OCI-M2 (cell line): ENCODE results near the gene PTPRD.

Source experiments
- DNase-seq: peaks from one replicate; lab custom pipeline; 2025; ENCODE audit not compliant: unreplicated experiment; lab: John Stamatoyannopoulos, UW

PTPRD gene

DNA sequence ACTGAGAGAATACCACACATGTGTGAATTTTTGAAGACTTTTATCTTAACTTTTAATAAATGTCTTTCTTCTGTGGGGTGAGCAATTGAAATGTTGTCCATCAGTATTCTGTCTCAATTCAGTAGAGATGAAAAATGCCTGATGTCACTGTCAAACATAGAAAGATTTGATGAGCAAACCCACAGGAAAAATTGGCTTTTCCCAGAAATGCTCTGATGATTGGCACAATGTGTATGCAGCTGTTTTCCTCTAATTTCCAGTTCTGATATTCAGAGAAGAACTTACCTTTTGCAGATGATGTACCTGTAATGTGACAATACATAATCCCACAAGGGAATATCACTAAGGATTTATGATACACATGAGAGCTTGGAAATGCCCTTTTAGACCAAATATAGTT lies 340.0 kb downstream of the PTPRD start:
- no peak for DNase-seq

DNA sequence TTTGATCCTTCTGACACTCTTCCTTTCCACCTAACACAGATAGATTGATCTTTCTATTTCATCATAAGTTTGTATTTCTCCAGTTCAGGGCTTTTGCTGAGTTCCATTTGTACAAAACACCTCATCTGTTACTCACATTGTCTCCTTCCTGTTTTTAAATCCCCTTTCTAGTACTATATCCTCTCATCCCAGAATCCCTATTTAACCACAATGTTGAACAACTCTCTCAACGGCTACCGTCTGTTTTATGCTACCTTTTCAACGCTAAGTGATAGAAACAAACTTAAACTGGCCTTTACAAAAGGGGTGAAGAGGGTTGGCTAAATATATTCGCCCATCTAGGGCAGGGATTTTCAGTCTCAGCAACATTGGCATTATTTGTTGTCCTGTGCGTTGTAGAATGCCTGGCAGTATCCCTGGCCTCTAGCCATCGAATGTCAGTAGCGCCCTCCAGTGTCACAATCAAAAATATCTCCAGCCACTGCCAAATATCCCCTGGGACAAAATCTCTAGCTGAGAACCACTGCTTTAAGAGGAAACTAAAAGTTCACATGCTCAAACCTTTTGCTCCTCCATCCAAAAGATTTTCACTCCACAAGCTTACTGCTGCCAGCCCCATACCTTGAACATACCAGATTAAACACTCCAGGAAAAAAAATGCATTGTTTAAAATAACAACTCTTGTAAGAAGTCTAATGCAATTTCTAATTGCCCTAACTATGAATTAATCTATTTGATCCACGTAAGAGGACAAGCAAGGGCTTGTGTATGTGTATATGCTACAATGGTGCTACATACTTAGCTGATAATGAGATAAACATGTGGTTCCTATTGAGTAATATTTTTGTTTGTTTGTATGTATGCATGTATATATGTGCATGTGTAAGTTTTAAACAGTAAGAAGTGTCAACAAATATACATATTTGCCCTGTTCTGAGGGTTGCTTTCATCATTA lies 344.0 kb downstream of the PTPRD start:
- DNase-seq = no peak

DNA sequence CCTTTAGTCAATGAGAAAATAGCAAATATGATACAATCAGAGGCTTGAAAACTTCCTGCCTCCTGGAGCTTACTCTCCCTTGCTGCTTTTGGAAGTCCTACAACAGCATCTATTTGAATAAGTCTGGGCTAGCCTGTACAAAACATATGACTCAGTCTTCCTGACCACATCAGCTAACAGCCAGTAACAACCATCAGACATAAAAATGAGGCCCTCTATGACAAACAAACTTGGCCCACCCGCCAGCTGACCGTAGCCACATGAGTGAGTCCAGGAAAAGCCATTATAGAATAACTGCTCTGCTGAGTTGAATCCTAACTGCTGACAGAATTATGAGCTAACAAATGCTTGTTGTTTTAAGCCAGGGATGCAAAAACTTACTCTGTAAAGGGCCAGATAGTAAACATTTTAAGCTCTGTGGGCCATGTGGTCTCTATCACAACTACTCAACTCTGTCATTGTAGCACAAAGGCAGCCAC lies 347.6 kb downstream of the PTPRD start:
- DNase-seq = no peak

DNA sequence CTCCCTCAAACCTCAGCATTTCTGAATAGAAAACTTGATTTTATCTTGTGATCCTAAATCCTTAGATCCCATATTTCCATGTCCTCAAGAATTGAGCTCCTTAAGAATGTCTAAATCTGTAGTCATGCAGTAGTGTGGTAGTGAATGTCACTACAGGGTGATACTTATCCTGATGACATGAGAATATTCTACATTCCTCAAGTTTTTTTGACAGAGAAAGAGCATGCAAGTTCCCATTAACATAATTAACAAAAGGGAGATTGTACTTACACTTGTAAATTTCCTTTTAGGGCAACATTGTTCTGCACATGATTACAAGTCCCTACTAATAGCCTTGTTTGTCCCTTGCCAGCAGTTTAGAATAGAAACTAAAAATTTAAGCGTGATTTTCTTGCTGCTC lies 352.3 kb downstream of the PTPRD start:
- DNase-seq = no peak

DNA sequence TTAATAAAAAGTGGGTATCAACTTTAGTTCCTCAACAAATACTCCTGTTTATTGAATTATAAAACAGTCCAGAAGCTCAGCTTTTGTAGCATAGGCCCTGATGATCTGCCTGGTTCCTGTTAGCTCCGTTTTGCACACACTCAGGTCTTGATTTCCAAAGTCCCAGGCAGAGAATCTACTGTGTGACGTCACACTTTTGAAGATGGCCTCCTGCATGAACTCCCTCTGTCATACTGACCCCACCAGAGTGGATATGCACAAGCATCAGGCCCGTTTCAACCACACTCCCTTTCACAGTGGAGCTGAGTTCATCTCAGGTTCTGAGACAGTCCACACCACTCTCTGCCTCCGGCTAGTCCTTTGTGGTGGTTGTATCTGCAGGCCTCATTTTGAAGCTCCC lies 353.1 kb downstream of the PTPRD start:
- no peak for DNase-seq

DNA sequence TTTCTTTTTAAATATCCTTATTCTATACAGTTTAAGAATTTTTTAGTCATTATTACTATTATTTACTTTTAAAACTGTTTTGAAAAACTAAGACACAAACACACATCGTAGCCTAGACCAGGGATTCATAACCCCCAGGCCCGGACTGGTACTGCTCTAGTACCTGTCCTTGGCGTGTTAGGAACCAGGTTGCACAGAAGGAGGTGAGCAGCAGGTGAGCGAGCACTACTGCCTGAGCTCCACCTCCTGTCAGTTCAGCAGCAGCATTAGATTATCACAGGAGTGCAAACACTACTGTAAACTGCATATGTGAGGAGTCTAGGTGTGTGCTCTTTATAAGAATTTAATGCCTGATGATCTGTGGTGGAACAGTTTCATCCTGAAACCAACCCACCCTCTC lies 357.0 kb downstream of the PTPRD start:
- DNase-seq = no peak

DNA sequence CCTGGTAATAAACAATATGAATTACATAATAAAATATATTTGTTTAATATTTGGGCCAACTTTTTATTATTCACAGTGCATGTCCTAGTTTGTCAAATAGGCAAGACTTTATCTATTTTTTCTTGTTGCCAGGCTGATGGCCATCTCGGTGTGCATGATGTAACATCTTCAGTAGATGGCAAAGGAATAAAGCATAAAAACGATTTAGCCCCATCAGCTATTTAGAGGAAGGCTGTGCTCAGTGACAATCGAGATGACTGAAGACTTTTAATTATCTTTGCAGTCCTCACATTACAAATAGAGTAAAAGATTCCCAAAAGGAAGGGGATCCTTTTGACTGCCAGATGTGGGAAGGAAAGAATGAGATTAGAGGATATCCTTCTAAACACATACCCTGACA lies 358.5 kb downstream of the PTPRD start:
- no peak for DNase-seq

DNA sequence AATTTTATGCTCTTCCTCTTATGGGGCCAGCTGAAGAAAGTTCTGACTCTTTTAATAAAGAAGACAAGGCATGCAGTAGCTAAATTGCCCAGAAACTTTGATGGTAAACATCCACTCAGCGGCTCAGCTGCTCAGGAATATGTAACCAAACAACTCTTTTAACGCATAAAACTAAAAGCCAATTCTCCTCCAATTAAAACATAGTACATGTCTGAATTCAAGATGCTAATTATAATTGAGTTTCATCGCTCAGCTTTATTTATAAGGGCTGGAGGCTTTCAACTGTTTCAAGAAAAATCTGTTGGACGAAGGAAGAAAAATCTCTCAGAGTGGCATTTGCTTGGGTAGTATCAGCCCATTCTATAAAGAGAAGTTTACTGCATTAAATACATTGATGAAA lies 359.5 kb downstream of the PTPRD start:
- no peak for DNase-seq

DNA sequence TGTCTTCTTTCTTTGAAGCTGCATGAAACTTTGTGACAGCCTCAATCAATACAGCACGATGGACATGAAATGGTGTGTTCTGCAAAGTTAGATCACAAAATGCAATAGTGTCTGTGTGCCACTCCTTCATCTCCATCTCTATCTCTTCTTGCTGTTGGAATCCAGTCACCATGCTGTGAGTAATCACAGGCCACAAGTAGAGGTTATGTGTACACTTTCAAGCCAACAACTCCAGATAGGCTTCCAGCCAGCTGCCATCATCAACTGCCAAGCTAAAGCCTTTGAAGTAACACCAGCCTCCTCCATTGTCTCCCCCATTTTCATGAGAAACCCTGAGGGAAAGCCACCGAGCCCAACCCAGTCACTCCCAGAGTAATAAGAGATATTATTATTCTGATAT lies 360.6 kb downstream of the PTPRD start:
- DNase-seq = no peak

DNA sequence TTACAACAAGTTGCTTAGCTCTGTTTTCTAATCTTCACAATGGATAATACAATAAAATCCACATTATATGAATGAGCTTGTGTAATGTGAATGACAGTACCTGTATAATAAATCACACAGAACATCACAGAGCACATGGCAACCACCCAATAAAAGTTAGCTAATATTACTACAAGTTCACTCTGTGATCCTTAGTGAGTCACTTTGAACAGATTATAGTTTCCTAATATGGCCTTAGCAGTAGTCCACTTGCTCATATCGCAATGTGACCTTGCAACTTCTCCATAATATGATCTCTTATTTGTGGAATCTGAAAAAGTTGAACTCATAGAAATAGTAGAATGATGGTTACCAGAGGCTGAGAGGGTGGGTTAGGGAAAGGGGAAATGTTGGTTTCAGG lies 361.3 kb downstream of the PTPRD start:
- no peak for DNase-seq

DNA sequence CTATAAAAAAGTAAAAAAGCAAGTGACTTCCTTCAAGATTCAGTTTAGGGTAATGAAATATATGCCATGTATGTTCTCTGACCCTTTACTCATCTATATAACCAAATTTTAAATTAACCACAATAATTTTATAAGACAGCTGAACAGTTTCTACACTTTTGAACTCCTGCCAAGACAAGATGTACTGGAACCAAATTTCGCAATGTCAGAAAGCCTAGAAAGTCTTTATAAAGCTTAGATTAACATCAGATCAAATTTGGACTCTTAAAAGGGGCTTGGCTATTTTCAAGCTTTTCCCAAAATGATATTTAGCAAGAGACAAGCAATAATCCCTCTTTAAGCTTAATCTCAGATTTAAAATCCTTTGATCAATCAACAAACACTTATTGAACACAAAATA lies 362.6 kb downstream of the PTPRD start:
- no peak for DNase-seq

DNA sequence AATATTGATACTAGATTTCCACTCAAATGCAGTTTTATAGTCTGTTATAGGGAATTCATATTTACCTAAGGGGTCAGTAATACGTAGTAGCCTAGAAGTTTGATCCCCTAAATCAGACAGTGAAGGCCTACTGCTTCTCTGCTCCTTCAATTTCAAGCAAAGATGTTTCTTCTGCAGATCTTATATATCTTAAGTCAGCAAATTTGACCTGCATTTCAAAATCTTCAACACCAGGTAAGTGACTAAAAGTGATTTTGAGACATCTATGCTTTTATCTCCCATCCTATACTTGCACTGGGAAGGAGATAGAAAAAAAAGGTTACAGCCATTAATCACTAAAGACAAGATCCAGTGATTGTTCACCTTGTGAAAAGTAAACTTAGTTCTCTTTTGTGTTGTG lies 363.9 kb downstream of the PTPRD start:
- DNase-seq = no peak

DNA sequence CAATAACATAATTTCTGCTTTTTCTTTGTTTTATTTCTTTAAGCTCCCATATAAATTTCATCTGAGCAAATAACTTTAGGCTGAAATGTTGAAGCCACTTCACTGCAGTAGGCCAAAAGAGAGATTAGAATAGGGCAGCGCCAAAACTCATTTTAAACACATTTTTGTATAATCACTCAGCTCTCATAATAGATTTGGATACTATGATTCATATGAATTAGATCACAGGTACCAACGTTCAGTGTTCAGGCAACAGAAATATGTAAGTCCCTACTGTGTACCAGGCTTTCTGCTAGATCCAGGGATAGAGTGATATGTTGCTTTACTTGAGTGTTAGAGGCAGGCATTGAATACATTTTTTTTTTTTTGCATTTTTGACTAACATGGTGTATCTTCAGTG lies 370.5 kb downstream of the PTPRD start:
- DNase-seq = no peak

DNA sequence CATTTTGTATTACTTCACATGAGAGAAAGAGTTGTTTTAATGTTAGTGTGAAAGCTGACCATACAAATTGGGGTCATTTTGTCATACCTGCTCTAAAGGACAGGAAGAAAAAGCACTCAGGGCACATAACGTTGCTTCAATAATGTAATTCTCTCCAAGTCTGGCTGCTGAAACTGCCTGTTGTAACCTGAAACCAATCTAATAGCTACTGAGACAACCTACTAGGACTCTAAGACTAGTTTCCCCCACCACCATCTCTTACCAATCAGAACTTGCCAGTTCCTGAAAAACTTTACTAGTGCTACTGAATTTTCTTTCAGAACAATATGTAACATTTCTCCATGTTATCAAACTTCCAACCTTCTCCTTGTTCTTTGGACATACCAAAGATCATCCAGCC lies 374.7 kb downstream of the PTPRD start:
- DNase-seq = no peak

DNA sequence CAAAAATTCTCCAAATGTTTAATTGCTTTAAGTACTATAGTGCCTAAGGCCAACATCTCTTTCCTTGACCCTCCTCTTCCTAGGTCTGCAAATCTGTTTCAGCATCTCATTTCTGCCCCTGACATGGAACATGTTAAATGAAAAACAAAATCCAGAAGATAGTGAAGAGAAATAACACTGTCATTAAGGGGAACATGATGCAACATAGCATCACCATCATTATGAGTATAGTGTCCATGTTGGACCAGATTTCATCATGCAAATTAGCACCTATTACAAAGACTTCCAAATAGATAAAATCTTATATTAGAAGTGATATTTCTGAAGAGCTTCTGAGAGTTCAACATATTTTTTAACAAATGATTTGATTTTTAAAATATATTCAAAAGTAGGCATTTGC lies 375.2 kb downstream of the PTPRD start:
- DNase-seq = no peak

DNA sequence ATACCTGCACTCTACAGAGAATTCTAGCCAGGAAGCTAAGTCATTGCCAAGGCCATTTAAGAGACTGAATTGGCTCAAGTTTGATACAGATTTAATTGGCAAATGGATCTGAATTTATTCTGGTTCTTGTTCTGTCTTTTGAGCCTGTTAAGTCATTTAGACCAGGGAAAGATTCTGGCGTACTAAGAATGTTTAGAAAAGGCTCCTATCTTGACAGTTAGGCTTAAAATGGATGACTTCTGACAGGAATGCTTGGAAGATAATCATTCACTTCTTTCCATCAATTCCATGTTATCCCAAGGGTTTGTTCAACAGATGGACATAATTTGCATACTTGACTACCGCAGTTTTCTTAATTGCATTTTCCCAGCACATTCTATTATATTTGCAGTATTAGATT lies 376.6 kb downstream of the PTPRD start:
- DNase-seq = no peak

DNA sequence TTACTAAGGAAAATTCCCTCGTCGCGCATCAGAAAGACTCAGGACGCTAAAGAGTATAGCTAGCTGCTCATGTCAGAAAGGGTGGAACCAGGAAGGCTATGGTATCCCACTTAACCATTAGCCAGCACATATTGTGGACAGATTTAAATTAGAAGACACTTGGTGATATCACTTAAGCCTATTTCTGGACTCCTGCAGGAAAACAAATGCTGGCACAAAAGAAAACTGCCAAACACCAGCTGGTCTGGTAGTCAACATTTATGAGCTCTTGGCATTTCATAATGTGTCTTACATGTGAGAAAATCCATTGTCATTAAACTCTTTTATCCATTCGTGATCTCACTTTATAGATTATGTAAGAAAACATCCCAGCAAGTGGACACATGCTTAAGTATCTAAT lies 377.4 kb downstream of the PTPRD start:
- no peak for DNase-seq

DNA sequence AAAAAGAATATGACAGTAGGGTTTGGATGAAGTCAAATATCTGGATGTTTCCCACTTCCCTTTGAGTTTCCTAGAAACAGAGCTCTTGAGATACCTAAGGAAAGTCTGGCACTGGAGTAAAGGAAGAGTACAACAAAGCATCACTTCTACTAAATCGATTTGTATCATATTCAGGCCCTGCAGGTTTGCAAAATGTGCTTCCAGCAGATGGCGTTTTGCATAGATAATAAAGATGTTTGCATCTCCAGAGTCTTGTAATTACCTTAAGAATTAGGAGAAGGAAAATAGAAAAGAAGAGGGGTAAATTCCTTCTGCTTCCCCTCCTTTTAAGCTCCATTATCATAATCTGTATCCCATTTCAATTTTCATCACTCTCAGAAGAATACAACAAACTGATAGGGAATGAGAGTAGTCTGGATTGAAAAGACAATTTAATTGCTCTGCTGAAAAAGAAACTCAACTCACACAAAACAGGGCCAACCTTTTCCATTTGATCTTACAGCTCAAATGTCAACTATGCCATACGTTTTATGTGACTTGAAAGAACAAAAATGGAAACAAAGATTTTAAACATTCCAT lies 380.4 kb downstream of the PTPRD start:
- DNase-seq = no peak

DNA sequence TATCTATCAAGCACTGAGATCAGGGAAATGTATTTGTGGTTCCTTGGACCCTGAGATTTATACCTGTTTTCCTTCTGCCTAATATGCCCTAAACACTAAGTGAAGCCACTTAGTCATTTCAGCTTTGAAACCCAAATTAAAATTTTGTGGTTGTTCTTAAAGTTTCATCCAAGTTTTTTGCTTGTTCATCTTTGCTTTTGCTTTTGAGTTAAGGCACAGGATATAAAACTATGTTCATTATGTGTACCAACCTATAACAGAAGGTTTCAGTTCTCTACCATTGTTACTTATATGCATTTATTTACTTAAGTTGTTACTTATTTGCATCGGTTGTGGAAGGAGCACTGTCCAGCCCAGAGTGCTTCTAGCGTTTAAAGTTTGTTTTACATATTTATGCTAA lies 382.3 kb downstream of the PTPRD start:
- no peak for DNase-seq

DNA sequence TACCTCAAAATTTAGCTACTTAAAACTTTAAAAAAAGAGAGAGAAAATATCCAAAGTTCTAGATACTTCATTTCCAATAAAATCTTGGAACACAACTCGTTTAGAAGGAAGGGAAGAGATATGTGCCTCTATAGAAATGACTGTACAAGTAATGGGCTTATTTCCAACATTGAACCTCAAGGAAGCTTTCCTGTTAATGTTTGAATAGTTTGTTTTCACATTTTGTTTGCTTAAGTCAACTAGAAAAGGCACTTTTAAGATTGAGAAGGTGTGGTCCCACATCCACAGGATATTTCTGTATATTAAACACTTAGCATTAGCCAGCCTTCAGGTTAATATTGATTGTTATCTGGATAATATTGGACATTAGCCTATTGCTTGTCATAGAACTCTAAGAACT lies 384.7 kb downstream of the PTPRD start:
- DNase-seq = no peak

DNA sequence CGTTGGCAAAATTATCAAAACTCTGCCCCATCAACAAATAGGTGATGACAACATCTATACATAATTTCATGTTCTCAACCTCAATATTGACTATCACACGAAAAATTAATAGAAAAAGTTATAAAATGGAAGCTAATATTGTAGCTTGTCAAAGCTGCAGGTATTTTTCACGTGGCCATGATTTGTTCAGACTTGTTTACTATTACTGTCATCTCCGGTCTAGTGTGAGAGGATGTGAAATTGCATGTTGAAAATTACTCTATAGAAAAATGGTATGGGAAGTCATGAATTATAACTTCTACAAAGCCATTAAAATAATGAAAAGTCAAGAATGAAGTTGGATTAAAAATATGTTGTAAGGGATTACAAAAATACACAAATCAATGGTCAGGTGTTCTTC lies 385.8 kb downstream of the PTPRD start:
- DNase-seq = no peak

DNA sequence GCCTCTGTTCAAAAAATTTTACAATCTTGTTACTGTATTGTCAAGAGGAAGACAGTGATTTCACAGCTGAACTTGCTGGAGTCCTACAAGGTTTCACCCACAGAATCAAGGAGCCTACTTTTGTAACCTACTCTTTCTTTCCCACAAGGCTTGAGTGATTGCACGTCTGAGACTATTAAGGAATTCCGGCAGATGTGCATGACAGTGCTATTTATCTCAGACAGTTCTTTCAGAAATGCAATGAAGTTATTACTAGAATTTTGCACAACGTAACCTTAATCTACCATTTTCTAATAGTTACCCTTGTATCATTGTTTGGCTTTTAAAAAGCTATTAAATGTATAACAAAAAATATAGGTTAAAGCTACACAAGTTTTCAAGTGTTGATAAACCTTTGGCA lies 400.1 kb downstream of the PTPRD start:
- DNase-seq = no peak

DNA sequence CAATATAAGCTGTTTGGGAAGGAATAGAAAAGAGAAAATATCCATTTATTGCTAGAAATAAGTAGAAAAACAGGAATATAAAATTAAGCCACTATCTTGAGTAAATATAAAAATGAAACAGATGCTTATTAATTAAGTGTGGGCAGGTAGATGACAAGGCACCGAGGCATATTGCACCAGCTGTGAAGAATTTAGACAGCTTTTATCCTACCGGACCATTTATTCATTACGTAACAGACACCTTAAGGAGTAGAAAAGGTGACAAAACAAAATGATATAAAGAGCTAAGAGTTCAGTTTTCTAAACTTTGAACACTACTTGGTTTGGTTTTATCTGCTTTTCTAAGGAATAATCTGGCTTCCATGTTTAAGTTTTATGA lies 404.1 kb downstream of the PTPRD start:
- DNase-seq = no peak
